Astrocyte of the spinal cord (primary cell): Measurements from ENCODE around the gene XRCC1.
A peak's percentile ranks its signal among the peaks of the same experiment; 100 is the strongest.

Experiments used
- DNase-seq: peaks from one replicate; pipeline ENCODE4 v3.0.0; 2011; ENCODE audit warnings: low read depth, low spot score
- H3K4me3 ChIP-seq: 2 replicates; pipeline ENCODE4 v1.5.1; 2011; ENCODE audit warnings: low read depth, mild to moderate bottlenecking, low read length, moderate library complexity
- CTCF ChIP-seq: IDR thresholded peaks from 2 replicates; pipeline ENCODE4 v1.5.1; 2012; ENCODE audit warnings: low read depth, mild to moderate bottlenecking, low read length, inconsistent platforms
- in situ Hi-C: cut with HindIII; loops from 2 replicates; pipeline ENCODE4 v1.10.0; 2017; ENCODE audit warnings: low sequenced_read_pairs

Gene XRCC1

DNA sequence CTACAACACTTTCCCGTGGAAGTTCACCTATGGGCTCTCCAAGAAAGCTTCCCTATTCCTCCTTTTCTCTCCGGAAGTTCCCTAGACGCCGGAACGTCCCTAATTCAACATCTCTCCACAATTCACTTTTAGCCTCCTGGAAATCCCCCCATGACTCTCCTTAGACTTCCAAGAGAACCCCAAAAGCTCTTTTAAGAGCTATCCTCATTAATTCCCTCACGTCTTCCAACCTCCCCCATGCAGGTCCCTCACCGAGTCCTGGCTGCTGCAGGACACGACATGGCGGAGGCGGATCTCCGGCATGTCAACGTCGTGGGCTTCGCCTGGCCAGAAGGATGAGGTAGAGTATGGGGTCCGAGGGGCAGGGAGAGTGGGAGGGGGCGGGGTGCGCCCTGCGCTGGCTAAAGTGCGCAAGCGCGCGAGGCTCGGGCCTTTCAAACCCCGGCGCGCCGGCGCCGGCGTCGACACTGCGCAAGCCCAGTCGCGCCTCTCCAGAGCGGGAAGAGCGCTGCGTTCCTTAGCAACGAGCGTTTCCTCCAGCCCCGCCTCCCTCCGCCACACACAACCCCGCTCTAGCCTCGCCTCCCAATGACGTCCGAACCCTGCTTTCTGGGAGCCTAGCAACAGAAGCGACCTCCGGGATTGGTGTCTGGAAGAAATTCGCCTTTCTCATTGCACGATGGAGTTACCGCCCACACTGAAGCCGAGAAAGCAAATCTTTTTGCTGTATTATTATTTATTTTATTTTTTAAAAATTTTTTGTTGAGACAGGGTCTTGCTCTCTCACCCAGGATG is at the start of gene XRCC1, which contains the start of gene PINLYP:
XRCC1 (minus strand) TSS at position 372 of the 795 bp plus-strand sequence; CDS start at position 303, 69 bp downstream.
PINLYP (plus strand) TSS at position 646 of the 795 bp plus-strand sequence. CDS start 1,391 bp downstream, outside the sequence.
- peak; percentile 99 for DNase-seq
- peak within 1 kb of the TSS; percentile 88 for H3K4me3 ChIP-seq
- in situ Hi-C loops = no loop called here
- TF ChIP-seq CTCF = no peak

- in situ Hi-C loops = no loop called here
- no peak for TF ChIP-seq CTCF
- no peak for DNase-seq
- H3K4me3 ChIP-seq = no peak overlapping the region
Measured at GRCh38 chr19:43624933-43625332, 49.6 kb upstream of the XRCC1 start.

DNA sequence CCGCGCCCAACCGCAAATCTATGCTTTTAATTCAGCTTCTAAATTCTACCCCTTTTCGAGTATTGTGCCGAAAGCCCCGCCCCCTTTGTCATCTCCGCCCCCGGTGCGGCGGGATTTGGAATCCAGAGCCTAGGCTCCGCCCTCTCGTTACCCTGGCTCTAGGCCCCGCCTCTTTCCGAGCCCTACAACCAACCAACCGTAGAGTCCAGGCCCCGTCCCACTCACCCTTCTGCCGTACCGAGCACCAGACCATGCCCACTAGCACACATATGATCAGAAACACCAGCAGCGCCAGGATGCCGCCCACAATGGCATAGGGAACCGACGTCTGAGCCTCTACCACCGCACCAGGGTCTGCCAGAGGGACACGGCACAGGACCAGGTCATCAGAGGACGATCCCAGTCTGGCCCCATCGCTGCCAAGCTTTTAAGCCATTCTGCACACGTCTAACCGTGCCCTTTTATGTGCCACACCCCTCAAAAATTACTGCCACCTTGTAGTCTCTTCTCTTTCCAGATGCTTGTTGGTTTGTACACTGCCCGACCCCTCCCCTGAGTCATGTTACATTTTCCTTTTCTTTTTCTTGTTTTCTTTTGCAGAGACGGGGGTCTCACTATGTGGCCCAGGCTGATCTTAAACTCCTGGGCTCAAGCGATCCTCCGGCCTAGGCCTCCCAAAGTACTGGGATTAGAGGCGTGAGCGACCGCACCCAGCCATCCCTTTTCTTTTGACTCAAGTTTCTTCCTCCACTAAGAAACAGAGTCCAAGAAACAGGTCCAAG is 48.8 kb upstream of the XRCC1 start:
- in situ Hi-C loops = no loop called here
- H3K4me3 ChIP-seq = no peak overlapping the region
- no peak for TF ChIP-seq CTCF
- no peak for DNase-seq

DNA sequence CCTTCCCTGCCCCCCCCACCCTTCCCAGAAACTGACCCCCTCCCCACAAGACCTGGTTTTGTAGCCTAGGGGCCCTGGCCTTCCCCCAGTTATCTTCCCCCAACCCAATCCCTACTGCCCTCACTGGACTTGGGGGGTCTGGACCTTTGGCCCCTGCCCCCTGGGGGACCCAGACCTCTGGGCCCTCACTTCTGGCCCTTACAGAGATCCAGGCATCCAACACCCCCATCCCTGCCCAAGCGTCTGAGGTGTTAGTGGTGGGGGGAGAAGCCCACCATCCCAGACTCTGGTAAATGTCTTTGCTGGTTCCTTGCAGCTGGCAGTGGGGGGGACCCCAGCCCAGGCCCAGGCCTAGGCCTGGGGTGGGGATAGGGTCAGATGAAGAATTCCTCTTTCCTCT is 47.6 kb upstream of the XRCC1 start:
- no peak overlapping the region for H3K4me3 ChIP-seq
- no peak for TF ChIP-seq CTCF
- DNase-seq = no peak
- in situ Hi-C loops = no loop called here

DNA sequence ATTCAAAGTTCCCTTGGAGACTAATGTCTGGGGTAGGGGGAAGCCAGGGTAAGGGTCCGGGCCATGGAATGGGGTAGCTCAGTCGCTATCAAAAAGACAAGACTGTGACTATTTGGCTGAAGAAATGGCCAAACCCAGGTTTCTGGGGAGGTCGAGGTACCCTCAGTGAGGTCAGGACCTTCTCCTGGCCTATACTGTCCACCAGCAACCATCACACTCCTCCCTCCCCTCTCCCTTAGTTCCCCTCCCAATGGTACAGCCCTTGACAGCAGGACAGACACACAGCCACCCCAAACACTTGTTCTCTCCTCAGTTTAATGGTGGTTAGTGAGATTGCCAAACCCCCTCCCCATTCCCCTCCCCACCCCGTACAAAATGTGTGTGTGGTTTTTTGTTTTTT is 46.7 kb upstream of the XRCC1 start:
- in situ Hi-C loops = no loop called here
- TF ChIP-seq CTCF = no peak

DNA sequence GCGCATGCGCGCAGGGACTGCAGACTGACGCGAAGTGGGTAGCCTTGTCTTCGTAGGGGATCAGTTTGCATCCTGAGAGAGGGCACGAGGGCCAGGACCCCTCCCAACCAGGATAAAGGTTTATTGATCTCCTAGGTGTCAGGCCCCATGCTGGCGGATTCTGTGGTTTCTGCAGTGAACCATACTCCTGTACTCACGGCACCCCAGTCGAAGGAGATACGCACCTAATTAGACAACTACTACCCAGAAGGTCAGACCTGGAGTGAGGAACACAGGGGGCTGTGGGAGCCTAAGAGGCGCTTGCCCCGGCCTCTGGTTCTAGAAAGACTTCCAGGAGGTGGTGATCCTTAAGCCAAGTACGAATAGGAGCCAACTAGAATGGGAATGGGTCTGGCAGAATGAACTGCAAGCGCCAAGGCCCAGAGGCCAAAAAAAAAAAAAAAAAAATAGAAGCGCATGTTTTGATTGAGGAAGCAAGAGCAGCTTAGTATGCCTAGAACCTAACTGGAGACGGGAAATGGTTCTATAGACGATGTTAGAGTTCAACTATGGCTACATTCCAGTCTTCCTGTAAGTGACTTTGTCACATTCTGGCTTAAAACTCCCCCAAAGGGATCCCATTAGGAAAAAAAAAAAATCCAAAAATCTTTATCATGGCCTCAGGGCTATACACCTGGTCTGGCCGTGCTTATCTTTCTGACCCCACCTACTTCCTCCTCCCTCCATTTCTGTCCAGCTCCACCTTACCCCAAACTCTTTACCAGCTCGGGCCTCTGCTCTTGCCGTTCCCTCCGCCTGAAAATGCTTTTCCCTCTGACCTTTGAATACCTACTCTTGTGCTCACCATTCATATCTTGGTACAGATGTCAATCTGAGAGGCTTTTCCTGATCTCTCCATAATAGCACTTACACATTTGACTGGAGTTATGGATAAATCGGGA is 45.0 kb upstream of the XRCC1 start:
- no peak for DNase-seq
- peak overlapping the region; percentile 79 for H3K4me3 ChIP-seq
- no peak for TF ChIP-seq CTCF
- in situ Hi-C loops = no loop called here

More for the DNA sequence above, 46.7 kb upstream of the XRCC1 start:
- H3K4me3 ChIP-seq = no peak overlapping the region
- DNase-seq = no peak
